ENCODE results near the gene C1orf226. TPM values are rescaled to one million over a fixed set of nuclear protein-coding genes. Genes with fewer than 3 reads are reported as not detected.

Gene C1orf226
- total and polyA plus RNA-seq, 9 of the 15 experiments (the other 6 are each of a cell fraction or from before 2014, with no cell fraction given) = 0.10 to 1.4 (median 0.47) TPM

- TF ChIP-seq, protein P1, sequence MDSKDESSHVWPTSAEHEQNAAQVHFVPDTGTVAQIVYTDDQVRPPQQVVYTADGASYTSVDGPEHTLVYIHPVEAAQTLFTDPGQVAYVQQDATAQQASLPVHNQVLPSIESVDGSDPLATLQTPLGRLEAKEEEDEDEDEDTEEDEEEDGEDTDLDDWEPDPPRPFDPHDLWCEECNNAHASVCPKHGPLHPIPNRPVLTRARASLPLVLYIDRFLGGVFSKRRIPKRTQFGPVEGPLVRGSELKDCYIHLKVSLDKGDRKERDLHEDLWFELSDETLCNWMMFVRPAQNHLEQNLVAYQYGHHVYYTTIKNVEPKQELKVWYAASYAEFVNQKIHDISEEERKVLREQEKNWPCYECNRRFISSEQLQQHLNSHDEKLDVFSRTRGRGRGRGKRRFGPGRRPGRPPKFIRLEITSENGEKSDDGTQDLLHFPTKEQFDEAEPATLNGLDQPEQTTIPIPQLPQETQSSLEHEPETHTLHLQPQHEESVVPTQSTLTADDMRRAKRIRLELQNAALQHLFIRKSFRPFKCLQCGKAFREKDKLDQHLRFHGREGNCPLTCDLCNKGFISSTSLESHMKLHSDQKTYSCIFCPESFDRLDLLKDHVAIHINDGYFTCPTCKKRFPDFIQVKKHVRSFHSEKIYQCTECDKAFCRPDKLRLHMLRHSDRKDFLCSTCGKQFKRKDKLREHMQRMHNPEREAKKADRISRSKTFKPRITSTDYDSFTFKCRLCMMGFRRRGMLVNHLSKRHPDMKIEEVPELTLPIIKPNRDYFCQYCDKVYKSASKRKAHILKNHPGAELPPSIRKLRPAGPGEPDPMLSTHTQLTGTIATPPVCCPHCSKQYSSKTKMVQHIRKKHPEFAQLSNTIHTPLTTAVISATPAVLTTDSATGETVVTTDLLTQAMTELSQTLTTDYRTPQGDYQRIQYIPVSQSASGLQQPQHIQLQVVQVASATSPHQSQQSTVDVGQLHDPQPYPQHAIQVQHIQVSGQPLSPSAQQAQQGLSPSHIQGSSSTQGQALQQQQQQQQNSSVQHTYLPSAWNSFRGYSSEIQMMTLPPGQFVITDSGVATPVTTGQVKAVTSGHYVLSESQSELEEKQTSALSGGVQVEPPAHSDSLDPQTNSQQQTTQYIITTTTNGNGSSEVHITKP (IDR thresholded peaks at IDR 0.05; ENCODE audit: partially characterized antibody) = no peak
- TF ChIP-seq MECOM (CRISPR knock-in tag; IDR thresholded peaks at IDR 0.05) = peak; percentile 6; the same call in 1 of the 2 replicates
- TF ChIP-seq NR2C1 (IDR thresholded peaks at IDR 0.05) = no peak
- no peak; the same call in 1 of the 2 replicates for TF ChIP-seq NR2C1 (tag; IDR thresholded peaks at IDR 0.05)
- no peak for TF ChIP-seq KAT2B (IDR thresholded peaks at IDR 0.05; ENCODE audit: low read depth, low read length)
- peak; percentile 69; the same call in 1 of the 2 replicates for TF ChIP-seq L3MBTL2 (IDR thresholded peaks at IDR 0.05)
- TF ChIP-seq RFX7 (CRISPR knock-in tag; IDR thresholded peaks at IDR 0.05) = no peak
- TF ChIP-seq NR2C2 (CRISPR knock-in tag; IDR thresholded peaks at IDR 0.05) = no peak
- TF ChIP-seq NR2C2 (tag; IDR thresholded peaks at IDR 0.05) = no peak
- no peak for TF ChIP-seq ZBTB26 (CRISPR knock-in tag; IDR thresholded peaks at IDR 0.05)
- no peak for TF ChIP-seq ZNF431 (CRISPR knock-in tag; IDR thresholded peaks at IDR 0.05)
- TF ChIP-seq SNRNP70 (optimal IDR thresholded peaks at IDR 0.05; ENCODE audit: low read depth, low read length) = no peak
- no peak for TF ChIP-seq SAFB (IDR thresholded peaks at IDR 0.05; ENCODE audit: borderline replicate concordance, low read depth, low read length)
- TF ChIP-seq MAFG (tag; conservative IDR thresholded peaks at IDR 0.05) = no peak
- peak; percentile 99 for TF ChIP-seq CTBP1 (IDR thresholded peaks at IDR 0.05; ENCODE audit: borderline replicate concordance)
- TF ChIP-seq XRCC4 (IDR thresholded peaks at IDR 0.05; ENCODE audit: extremely low read depth, insufficient read depth, insufficient read length) = no peak
- no peak for TF ChIP-seq TAF9B (IDR thresholded peaks at IDR 0.05; ENCODE audit: partially characterized antibody)
- peak; percentile 98 for TF ChIP-seq DPF2 (IDR thresholded peaks at IDR 0.05)
- no peak for TF ChIP-seq NR4A1 (CRISPR knock-in tag; IDR thresholded peaks at IDR 0.05)
- TF ChIP-seq NR4A1 (tag; IDR thresholded peaks at IDR 0.05) = peak; percentile 70
- TF ChIP-seq CBFA2T3 (IDR thresholded peaks at IDR 0.05) = peak; percentile 98
- TF ChIP-seq TAF15 (IDR thresholded peaks at IDR 0.05; ENCODE audit: low read depth, low read length) = no peak
- TF ChIP-seq EP300 (IDR thresholded peaks at IDR 0.05; ENCODE audit: low read length) = peak; percentile 96
- no peak for TF ChIP-seq NFRKB (IDR thresholded peaks at IDR 0.05; ENCODE audit: low read depth)
- TF ChIP-seq TCF3 (CRISPR knock-in tag; IDR thresholded peaks at IDR 0.05) = peak; percentile 99
- TF ChIP-seq ZNF444 (CRISPR knock-in tag; IDR thresholded peaks at IDR 0.05) = no peak
These were observed 9.1 kb upstream of the C1orf226 start (continued) for GRCh38 chr1:162372159-162373071.
